GM12874 (cell line): ENCODE results near the gene VSIG10.

Source experiments
- CTCF ChIP-seq: IDR thresholded peaks from 2 replicates; pipeline ENCODE4 v1.5.1; 2011; ENCODE audit warnings: low read depth, mild to moderate bottlenecking, control low read depth, low read length, moderate library complexity; ENCODE audit not compliant: insufficient read depth

Gene VSIG10

GRCh38 chr12:118058227-118058626 is 45.6 kb downstream of the VSIG10 start:
- TF ChIP-seq CTCF: no peak

GRCh38 chr12:118055865-118056773 is 47.7 kb downstream of the VSIG10 start:
- TF ChIP-seq CTCF: no peak

- TF ChIP-seq CTCF: peak; percentile 66
These were observed 48.7 kb downstream of the VSIG10 start for GRCh38 chr12:118055144-118055557.

GRCh38 chr12:118053071-118053985 is 50.5 kb downstream of the VSIG10 start:
- TF ChIP-seq CTCF: no peak

- TF ChIP-seq CTCF: no peak
These were observed 51.3 kb downstream of the VSIG10 start for GRCh38 chr12:118052324-118053070.

- TF ChIP-seq CTCF: no peak
These were observed 52.6 kb downstream of the VSIG10 start for GRCh38 chr12:118050972-118051910.
